K562 (cell line): Measurements from ENCODE around the gene WWOX.

Experiments used
- HSF4 ChIP-seq: fragments of 250-450 bp; sonication (Bioruptor Pico); IDR thresholded peaks from 2 replicates; pipeline ENCODE4 v2.1.2; 2022; ENCODE audit warnings: mild to moderate bottlenecking, moderate library complexity, borderline replicate concordance
- JUND ChIP-seq, 2 experiments: IDR thresholded peaks; 2 replicates in 1 of 2; 3 replicates in 1 of 2; pipeline ENCODE4 v1.6.1; 2011; ENCODE audit warnings: borderline replicate concordance in 2 of 2, low read depth in 2 of 2, low read length in 2 of 2, improper control_type of control experiment in 1 of 2, missing biosample characterization in 1 of 2, missing genetic modification characterization in 1 of 2, missing genetic modification reagents in 1 of 2
- MTA2 ChIP-seq: fragments of 450-650 bp; IDR thresholded peaks from 2 replicates; pipeline ENCODE4 v1.6.1; 2016; ENCODE audit warnings: low read depth
- PATZ1 ChIP-seq: fragments of 250-450 bp; sonication (Bioruptor Pico); IDR thresholded peaks from 2 replicates; pipeline ENCODE4 v1.5.0; 2020; ENCODE audit warnings: mild to moderate bottlenecking, borderline replicate concordance
- POLR2AphosphoS5 ChIP-seq: IDR thresholded peaks from 2 replicates; pipeline ENCODE4 v1.6.1; 2011; ENCODE audit warnings: mild to moderate bottlenecking, low read depth, low read length, moderate library complexity; ENCODE audit not compliant: control insufficient read depth, insufficient read depth
- RAD21 ChIP-seq, 2 experiments: fragments of 250-450 bp in 1 of 2; fragments of 450-650 bp in 1 of 2; sonication (Bioruptor Pico) in 1 of 2; formaldehyde crosslinking in 1 of 2; IDR thresholded peaks in 1 of 2; conservative IDR thresholded peaks in 1 of 2; 2 replicates each; pipeline versions ENCODE4 v1.4.0 to v1.8.0; 2020 to 2022; ENCODE audit warnings: mild to moderate bottlenecking in 2 of 2, moderate library complexity in 1 of 2
- RB1 ChIP-seq: fragments of 450-650 bp; IDR thresholded peaks from 2 replicates; pipeline ENCODE4 v1.6.1; 2017; ENCODE audit warnings: low read depth, mild to moderate bottlenecking
- RBM15 ChIP-seq: fragments of 200-400 bp; formaldehyde crosslinking; IDR thresholded peaks from 2 replicates; pipeline ENCODE4 v1.6.1; 2018; ENCODE audit warnings: mild to moderate bottlenecking, low read length, moderate library complexity; ENCODE audit not compliant: insufficient read depth
- SMARCA4 ChIP-seq: fragments of 450-650 bp; IDR thresholded peaks from 2 replicates; pipeline ENCODE4 v1.6.1; 2016
- TAF1 ChIP-seq: IDR thresholded peaks from 2 replicates; pipeline ENCODE4 v1.6.1; 2011; ENCODE audit warnings: mild to moderate bottlenecking, low read length, moderate library complexity; ENCODE audit not compliant: insufficient read depth, control insufficient read depth, severe bottlenecking; ENCODE audit errors: extremely low read depth
- TFAP4 ChIP-seq: sonication (generic); formaldehyde crosslinking; IDR thresholded peaks from 2 replicates; pipeline ENCODE4 v1.8.0; 2022; ENCODE audit warnings: missing genetic modification reagents, mild to moderate bottlenecking, moderate library complexity, borderline replicate concordance

- TF ChIP-seq POLR2AphosphoS5 (no peak), TAF1 (no peak), TFAP4 (CRISPR knock-in tag) (no peak), RB1 (no peak), JUND (IDR thresholded peaks at IDR 0.05; ENCODE audit: borderline replicate concordance, low read depth, low read length) (no peak), JUND (tag; IDR thresholded peaks at IDR 0.05; ENCODE audit: borderline replicate concordance, low read depth, low read length) (no peak), HSF4 (no peak), PATZ1 (no peak), MTA2 (no peak), RAD21 (CRISPR knock-in tag; conservative IDR thresholded peaks at IDR 0.05 in 1 of 2, IDR thresholded peaks at IDR 0.05 in 1 of 2) (no peak), SMARCA4 (no peak), RBM15 (no peak)
These were observed 991.5 kb downstream of the WWOX start for GRCh38 chr16:79090966-79091365.
